NCI-H1930 (cell line): ENCODE measurements around the gene RBMS3.

Source experiments
- DNase-seq, 2 experiments: peaks; one replicate each; lab custom pipeline; 2025; lab: John Stamatoyannopoulos, UW

Gene RBMS3

DNA sequence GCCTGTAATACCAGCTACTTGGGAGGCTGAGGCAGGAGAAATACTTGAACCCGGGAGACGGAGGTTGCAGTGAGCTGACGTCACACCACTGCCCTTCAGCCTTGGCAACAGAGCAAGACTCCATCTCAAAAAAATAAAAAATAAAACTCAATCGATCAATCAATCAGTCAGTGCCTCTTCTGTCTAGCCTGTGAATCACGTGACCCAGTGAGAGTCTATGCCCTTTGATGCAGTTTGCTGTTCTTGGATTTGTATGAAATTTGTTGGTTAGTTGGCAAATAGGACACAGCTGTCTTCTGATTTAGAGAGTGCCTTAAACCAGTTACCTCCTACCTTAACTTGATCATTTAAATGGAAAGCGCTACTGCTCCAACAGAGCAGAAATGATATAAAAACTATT, 3.6 kb upstream of the RBMS3 start:
- no peak for DNase-seq

GRCh38 chr3:29279286-29279685, 1.6 kb upstream of the RBMS3 start:
- no peak for DNase-seq

DNA sequence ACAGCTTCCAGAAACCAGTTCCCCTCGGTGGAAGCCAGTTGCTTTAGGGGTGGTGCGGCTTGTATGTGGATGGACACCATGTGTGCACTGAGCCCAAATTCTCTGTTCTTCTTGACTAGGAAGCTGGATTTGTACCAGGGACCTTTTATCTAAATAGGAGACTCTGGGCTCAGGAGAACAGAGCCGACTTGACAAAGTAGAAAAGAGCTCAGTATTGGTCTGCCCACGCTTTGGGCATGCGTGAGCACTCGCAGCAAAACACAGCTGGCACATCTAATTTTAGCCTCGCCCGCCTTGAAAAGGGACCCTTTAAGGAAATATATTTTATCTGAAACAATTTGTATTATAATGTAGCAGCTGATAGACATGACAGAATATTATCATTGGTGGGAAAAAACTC, 1.1 kb upstream of the RBMS3 start:
- DNase-seq: no peak

DNA sequence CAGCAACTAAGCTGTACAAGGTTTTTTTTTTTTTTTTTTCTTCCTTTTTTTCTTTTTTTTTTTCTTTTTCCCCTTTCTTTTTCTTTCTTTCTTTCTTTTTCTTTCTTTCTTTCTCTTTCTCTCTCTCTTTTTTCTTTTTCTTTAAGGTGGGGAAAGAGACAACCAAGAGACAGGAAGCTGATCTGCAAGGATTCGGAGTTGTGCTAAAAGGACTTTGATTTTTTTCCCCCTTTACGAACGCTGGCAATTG, 148 bp downstream of the RBMS3 start:
- no peak for DNase-seq

DNA sequence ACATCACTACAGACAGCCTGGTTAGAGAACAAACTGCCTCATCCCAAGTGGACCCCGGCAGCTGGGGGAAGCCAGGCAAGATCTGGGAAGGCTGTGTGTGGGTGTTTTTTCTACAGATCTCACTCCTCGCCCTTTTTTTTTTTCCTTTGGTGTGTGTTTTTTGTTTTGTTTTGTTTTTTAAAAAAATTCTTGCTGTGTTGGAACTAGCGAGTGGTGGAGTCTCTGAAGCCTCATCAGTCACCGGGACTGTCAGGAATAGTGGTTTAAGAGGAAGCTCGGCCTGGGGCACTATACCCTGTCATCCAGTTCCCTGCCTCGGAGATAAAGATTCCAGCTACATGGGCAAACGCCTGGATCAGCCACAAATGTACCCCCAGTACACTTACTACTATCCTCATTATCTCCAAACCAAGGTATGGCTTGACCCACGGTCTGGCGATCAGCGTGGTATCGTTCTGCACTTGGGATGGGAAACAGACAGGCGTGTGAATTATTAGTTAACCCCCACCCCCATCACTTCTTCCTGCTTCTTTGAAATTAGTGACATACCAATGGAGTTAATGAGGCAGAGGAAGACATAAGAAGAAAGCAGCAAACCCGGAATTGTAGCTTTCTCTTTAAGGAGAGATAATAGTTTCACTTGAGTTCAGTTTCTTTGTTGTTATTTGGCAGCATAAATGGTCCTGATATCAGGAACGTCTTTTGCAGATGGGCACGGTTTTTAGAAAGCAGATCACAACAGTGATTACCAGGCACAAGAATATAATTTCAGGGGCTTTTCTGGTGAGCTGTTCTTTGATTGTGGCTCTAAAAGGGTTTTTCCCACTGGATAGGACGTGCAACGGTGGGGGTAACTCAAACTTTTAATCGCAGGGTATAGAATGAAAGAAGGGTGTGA, 722 bp downstream of the RBMS3 start:
- DNase-seq: no peak

- DNase-seq: no peak
These were observed 1.8 kb downstream of the RBMS3 start for GRCh38 chr3:29282427-29283230.

DNA sequence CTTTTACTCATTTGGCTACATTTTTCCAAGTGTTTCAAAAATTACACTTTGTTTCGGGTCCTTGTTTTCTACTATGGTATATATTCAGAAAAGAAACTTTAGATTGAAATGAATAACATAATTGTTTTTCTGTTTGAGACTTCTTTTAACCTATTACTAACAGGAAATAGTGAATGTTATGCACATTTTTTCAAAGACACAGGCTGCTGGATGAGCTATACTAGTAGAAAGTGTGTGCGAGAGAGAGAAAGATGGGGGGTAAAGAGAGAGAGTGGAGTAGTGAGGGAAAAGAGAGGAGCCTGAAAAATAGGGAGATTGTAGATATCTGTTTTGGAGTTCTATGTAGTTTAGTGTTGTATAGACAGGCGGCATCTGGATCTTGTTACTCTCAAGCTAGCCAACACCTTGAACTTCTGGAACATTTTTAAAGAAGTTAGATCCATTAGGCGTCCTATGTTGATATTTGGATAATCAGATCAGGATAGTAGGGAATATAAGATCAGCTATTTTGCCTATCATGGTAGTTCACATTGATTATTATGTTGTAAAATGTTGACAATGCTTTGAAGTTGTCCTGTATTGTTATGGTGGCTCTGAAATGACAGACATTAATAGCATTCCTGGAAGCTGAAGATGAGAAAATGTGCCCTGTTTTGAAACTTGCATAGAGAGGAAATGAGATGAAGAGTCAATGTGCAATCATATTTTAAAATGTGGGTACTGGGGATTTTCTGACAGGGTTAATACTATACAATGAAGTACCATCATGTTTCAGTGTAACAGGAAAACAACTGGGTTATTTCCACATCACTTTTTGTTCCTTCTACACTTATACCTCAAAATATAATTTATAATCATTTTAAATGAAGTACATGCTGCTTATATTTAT, 2.6 kb downstream of the RBMS3 start:
- no peak for DNase-seq

DNA sequence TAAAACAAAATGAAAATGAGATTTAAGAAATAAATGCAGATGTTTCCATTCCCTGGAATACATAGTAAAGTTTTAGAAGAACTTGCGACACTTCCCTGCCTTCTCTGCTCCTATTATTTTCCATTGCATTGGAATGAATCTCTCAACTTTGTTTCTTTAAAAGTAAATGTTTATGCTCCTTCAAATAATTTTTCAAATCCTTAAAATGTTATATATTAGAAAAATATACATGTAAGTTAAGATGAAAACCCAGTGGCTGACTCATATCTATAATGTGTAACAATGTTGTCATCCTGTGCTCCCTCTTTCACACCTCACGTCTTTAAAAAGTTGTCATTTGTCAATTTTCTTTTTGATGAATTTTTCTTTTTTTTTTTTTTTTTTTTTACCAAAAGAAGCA, 3.6 kb downstream of the RBMS3 start:
- no peak for DNase-seq

DNA sequence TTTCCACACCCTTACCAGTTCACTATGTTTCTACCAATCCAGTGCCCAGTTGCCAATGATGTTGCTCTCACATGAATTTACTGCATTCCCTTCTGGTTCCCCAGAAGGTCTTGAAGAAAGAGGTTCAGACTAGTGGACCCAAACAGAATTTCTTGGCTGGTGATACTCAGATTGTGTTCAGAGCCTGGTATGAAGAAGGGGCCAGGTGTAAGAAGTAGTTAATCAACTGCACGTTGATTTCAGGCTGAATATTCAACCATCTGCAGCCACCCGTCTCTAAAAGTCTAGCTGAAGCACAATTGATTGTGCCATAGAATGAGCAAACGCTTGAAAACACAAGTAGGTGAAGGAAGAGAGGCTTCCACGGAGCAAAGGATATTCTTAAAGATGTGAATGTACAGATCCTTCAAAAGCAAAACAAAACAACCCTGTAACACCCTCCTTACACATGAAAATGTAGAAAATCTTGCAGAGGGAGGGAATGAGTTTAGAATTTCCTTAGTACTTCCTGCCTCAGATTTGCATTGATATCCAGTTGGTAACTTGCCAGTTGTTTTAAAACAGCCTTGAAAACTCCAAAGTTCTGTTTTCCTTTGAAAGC, 4.7 kb downstream of the RBMS3 start:
- DNase-seq: no peak

GRCh38 chr3:29286478-29287240, 5.8 kb downstream of the RBMS3 start:
- DNase-seq: no peak

- DNase-seq: no peak
These were observed 9.7 kb downstream of the RBMS3 start for GRCh38 chr3:29290596-29290995.

DNA sequence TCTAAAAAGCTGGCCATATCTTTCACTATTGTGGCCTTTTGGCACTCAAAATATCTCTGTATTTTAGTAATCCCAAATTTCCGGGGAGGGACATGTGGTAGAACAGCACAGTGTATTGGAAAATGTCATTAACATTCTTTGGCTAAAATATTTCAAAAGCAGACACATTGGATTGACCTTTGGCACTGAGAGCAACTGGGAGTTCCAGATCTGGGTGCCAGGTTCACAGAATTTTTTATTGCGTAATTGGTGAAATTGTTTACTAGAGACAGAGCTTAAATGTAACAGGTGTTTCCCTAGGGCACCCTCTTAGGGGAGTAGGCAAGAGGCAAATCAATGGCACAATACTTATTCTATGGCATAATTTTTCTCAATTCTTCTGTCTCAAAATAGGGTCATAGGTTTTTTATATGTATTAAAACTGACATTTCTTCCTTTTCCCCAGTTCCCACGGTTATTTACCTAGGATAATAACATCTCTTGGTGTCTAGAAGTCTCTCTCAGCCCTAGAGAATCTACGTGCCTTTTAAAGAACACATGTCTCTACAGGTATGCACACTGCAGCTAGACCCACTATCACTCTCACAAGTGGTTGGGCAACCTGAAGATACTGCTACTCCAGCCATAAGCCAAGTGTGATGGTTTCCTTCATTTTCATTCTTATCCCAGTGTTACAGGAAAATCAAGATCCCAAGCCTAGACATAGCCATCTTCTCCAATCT, 10.6 kb downstream of the RBMS3 start:
- DNase-seq: no peak

DNA sequence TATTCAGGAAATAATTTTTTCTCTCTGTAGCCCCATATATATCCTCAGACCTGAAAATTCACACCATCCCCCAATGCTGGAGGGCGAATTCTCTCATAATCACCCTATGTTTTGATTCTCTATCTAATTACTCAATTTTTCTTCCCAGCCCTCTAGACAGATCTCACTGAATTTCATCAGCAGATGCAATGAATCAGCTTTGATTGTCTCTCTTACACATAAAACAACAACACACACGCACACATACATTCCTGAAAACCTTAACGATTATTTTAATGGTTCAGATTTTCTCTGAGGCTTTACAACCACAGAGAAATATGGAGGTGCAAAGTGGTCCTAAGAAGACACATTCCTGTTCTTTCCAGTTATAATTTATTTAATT, 11.1 kb downstream of the RBMS3 start:
- DNase-seq: no peak

- no peak for DNase-seq
These were observed 12.6 kb downstream of the RBMS3 start for GRCh38 chr3:29293421-29293820.

DNA sequence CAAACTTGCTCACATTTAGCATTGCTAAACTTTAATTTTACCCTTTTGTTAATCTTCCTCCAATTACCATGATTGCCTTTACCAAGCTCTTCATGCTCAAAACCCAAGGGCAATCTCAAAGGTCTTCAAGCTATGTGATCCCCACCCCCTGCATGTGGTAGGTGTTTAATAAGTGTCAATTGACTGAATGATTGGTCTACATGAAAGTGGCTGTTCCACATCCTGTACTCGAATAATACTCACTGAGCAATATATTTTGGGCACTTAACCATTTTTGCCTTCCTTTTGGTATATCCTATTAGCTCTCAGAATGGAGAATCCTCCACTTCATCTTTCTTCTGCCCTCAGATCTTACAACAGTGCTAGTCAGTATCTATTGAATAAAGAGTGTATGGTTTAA, 17.1 kb downstream of the RBMS3 start:
- no peak for DNase-seq

- DNase-seq: no peak
These were observed 20.6 kb downstream of the RBMS3 start for GRCh38 chr3:29301332-29302019.

DNA sequence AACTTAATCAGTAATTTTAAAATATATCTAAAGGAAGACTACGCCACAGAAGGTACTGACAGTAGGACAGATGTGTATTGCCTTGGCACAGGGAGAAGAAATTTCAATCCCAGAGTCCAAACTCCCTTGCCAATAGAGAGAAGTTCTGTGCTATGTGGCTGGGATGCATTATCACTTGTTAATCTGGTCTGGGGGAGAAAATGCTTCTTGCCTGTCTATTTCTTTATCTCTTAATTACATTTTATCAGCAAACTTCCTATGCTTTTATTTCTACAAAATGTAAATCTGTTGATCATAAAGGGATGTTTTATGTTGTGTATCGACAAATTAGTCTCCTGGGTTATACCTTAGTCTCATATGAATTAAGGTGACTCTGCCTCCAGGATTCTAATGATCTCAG, 21.7 kb downstream of the RBMS3 start:
- no peak for DNase-seq

DNA sequence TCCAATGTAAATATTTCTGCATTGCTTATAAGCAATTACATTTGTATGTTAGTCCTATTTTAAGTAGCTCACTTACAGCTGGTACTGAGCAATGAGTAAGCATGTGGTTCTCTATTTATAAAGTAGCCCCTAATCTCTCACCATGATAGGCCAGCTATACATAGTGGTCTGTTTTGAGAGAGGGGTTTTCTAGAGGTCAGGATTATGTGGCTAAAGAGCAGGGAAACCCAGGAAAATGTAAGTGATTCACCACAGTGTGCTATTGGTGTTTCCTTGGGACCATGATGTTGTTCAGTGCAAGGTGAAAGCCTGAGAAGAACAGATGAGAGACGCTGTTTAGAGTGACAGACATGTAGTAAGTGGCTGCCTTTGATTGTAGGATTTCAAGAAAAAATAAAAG, 26.4 kb downstream of the RBMS3 start:
- DNase-seq: no peak

DNA sequence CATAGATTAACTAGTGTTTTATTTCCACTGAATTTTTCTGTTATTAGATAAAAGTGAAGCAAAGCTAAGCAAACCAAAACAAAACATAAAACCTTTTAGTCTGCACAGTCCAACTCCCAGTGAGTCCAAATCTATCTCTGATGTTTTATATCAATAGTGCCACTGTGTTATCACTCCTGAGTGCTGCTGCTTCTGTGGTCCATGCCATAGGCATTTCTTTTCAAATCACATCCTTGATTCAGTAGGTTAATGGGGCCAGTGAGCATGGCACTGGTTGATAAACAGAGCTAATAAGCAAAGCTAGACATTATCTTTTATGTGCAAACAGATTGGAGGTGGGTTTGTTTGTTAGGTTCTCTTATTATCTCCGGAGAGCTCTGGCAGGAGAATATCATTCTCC, 30.0 kb downstream of the RBMS3 start:
- DNase-seq: no peak

- DNase-seq: no peak
These were observed 30.9 kb downstream of the RBMS3 start for GRCh38 chr3:29311795-29312194.
